ELR (cell line): Measurements from ENCODE around the gene MMP1.

Source experiments
- DNase-seq: peaks from one replicate; pipeline ENCODE4 v3.0.0-alpha.2; 2015; ENCODE audit warnings: low read depth

Gene MMP1

DNA sequence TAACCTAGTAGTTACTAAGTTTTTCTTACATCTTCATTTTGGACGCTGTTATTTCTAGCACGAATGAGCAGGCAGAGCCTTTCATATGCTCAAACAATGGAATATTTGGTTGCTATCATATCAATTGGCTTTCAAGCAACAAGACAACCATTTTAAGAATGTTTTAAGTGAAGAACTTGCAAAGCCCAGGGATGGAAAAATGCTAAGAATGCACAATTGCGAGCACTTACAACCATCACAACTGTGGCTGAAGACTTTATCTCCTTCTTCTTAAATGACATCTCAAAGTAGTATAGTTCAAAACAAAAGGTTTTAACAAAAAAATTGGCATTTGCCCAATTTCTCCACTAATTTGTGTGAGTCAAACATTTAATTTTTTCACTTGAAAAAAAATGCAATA is 8.3 kb upstream of the MMP1 start:
- DNase-seq: no peak

GRCh38 chr11:102802341-102802740 is 4.4 kb upstream of the MMP1 start:
- peak; percentile 96 for DNase-seq

- DNase-seq: no peak
These were observed 2.8 kb upstream of the MMP1 start for GRCh38 chr11:102800767-102801166.

DNA sequence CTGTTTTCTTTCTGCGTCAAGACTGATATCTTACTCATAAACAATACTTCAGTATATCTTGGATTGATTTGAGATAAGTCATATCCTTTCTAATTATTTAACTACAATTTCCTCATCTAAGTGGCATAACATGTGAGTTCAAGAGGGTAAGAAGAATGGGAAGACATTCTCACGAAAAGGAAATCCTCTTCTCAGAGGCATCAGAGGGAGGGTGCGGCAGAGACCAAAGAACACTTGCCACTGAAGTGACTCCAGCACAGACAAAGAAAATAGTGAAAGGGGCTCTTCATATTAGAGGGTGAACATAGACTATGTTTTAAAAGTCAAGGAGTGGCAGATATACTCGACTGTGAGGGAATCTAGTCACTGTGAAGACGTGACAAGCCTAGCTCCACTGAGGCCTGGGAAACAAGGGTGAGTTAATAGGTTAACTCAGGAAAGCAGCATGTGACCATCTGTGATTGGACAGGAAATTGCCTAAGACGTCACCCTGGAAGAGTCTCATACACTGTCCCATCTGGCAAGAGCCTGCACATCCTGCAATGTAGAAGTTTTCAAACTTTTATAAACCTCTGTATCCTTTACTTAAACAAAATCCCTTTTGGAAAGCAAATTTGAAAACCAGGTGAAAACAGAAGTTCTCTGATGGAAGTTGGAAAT is 1.9 kb upstream of the MMP1 start:
- DNase-seq: peak; percentile 93

DNA sequence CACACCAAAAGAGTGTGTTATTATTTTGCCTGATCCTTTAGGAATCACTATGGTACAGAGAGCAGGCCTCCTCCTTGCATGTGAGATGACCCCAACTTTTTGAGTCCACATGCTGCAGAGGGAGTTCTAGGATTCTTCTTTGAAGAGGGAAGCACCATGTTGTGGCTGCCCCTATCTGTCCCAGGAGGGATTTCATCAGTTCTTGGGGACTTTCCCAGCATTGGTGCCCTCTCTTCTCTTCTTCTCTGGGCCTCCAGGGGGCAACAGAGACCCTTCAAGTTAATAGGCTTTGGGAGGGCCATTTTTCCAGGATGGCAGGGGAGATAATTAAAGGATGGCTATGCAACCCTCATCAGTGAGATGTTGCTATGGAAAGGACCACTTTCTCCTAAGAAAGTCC is 3.6 kb downstream of the MMP1 start:
- DNase-seq: peak; percentile 82

GRCh38 chr11:102793677-102794290 is 4.2 kb downstream of the MMP1 start:
- peak; percentile 48 for DNase-seq

- DNase-seq: peak; percentile 43
These were observed 5.4 kb downstream of the MMP1 start for GRCh38 chr11:102792604-102793003.

- DNase-seq: peak; percentile 83
These were observed 6.5 kb downstream of the MMP1 start for GRCh38 chr11:102791271-102792036.

GRCh38 chr11:102788334-102788995 is 9.5 kb downstream of the MMP1 start:
- peak; percentile 73 for DNase-seq

DNA sequence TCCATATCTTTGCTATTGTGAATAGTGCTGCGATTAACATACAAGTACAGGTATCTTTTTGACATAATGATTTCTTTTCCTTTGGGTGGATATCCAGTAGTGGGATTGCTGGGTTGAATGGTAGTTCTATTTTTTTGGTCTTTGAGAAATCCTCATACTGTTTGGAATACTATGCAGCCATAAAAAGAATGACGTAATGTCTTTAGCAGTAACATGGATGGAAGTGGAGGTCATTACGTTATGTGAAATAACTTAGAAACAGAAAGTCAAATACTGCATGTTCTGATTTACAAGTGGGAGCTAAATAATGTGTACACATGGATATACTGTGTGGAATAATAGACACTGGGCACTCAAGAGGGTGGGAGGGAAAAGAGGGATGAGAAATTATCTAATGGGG is 13.6 kb downstream of the MMP1 start:
- no peak for DNase-seq

DNA sequence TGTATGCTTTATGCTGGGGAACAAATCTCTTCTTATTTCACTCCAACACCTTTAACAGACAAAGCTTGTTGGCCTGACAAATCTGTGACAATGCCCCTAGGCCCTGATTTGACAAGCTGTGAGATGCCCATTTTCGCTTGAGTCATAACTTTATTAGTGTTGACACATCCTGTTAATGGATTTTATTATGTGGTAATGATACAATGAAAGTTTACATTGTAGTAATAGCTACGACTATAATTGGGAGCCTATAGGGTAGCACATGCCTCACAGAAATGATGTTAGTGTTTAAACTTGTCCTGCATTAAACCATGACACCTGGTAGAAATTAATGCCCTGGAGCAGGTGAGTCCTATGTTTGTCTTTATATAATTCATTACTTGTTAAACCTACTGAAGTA is 14.2 kb downstream of the MMP1 start:
- no peak for DNase-seq

- DNase-seq: no peak
These were observed 14.9 kb downstream of the MMP1 start for GRCh38 chr11:102783016-102783415.

DNA sequence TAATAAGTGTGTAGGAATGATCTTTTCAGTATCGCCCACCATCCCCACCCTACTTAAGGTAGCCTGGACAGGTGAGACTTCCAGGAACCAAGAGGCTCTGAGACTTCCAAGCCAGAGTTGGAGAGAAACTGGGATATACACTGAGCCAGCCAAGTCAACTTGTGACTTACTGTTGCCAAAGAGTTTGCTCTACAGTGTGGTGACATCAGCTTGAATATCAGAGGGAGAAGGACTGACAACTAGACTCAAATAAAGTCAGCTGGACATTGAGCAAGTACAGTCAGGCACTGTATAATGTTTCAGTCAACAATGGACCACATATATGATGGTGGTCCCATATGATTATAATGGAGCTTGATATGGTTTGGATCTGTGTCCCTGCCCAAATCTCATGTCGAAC is 16.3 kb downstream of the MMP1 start:
- DNase-seq: no peak

GRCh38 chr11:102780491-102780918 is 17.5 kb downstream of the MMP1 start, which contains the start of gene MMP10:
MMP10 (minus strand) TSS chr11:102780628; CDS start chr11:102780591, 37 bp downstream.
- DNase-seq: peak; percentile 93

DNA sequence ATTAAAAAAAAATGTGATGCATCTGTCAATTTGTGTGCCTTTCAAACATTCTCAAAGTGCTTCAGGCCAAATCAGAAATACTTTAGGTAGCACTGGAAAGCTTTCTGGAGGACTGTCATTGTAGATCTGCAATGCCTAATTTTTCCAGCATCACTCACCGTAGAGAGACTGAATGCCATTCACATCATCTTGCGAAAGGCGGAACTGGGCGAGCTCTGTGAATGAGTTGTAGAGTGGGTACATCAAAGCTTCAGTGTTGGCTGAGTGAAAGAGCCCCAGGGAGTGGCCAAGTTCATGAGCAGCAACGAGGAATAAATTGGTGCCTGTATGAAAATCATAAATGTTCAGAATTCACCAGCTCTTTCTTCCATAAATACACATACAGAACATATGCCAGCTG is 21.5 kb downstream of the MMP1 start:
- DNase-seq: no peak

- no peak for DNase-seq
These were observed 24.6 kb downstream of the MMP1 start for GRCh38 chr11:102773386-102773785.

- no peak for DNase-seq
These were observed 26.6 kb downstream of the MMP1 start for GRCh38 chr11:102771351-102771750.

GRCh38 chr11:102770191-102770590 is 27.8 kb downstream of the MMP1 start:
- no peak for DNase-seq

DNA sequence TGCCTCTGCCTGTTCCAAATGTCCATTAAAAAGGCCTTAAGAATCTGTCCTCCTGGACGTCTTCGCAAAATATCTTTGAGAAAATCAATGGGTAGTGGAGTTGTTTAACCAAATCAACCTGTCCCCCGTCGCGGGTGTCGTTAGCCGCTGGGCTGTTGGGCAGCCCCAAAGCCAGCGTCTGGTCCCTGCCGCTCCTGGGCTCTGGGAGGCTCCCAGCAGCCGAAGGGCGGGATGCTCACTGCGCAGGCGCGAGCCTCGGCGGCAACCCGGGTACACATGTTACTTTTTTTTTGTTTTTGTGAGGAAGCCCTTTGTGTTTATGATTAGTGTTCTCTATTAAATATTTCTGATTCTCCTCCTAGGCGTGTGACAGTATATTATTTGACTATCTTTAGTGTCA is 30.2 kb downstream of the MMP1 start:
- no peak for DNase-seq

DNA sequence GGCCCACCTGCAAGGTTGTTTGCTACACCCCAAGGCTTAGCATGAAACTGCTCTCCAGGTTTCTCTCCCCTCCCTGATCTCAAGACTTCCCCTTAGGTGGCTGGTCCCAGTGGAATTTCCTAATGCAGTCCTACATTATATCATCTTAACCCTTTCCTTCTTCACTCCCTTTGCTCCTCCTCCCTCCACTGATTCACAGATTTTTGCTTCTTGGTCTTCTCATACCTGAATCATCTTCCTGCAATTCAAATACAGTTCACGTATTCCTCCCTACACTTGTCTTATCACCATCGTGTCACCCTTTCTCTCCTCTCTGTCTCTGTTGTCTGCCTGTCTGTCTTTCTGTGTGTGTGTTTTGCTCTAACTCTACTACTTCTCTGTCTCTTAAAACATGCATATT is 34.5 kb downstream of the MMP1 start:
- peak; percentile 85 for DNase-seq

- peak; percentile 84 for DNase-seq
These were observed 35.6 kb downstream of the MMP1 start for GRCh38 chr11:102762361-102762767.

DNA sequence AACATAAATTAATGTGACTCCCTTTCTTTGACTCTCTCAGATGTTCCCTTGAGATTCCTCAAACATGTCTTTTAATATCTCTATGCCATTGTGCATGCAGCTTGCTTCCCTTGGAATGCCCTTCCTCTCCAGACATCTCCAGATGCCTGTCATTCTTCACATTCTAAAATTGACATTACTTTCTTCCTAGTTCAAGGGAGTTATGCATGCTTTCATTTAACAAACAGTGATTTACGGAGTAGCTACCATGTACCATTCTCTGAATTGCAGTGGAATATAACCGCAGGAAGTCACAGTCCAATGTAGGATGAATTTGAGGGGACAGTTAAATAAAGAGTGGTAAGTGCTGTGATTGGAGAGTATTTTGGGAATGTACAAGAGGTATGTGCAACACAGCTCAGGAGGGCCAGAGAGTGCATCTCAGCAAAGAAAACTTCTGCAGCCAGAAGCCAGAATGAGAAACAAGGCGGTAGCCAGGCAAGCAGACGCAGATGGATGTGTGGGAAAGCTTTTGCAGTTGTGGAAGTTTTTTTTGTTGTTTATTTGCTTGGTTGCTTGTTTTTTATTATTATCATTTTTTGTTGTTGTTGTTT is 36.2 kb downstream of the MMP1 start:
- peak; percentile 41 for DNase-seq
